GM18520 (cell line): ENCODE data around the gene CNP.
"Not testable (repeated sequence)": the region's sequence is repeated elsewhere in the genome, so short reads cannot be mapped to it uniquely, and the experiment has no call there.

Experiments used
- ATAC-seq: cut with Tn5 transposase; IDR thresholded peaks from one replicate; pipeline ENCODE4 v1.9.1; 2021; ENCODE audit not compliant: unreplicated experiment

Gene CNP

DNA sequence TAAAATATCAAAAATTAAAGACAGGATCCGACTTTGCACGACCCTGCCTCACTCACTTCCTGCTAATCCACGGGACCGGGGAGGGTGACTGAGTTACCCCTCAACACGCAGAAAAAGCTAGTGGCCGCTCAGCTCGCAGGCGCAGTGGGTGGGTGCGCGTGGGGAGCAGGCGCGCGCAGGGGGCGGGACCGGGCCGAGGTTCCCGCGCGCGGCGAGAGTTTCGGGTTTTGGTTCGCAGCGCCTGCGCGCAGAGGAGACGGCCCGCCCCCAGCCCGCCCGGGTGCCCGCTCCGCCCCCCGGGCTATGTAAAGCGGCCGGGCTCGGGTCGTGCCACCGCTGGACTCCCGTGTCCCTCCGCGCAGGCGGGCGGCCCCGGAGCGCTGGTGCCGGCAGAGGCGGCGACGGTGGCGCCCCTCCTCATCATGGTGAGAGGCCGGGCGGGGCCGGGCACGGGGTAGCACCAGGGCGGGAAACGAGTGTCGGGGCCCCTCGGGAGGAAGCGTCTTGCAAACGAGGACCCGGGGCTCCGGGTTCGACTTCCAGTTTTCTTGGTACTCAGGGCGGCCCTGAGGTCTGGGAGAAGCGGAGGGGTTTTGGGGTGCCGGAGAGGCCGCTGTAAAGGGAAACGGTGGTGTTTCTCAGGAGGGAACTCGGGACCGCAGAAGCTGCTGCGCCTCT is at the start of gene CNP:
Gene CNP (plus strand): TSS at position 333 of the 678 bp plus-strand sequence. CDS start 90 bp downstream, at position 423.
- ATAC-seq = peak; percentile 63

DNA sequence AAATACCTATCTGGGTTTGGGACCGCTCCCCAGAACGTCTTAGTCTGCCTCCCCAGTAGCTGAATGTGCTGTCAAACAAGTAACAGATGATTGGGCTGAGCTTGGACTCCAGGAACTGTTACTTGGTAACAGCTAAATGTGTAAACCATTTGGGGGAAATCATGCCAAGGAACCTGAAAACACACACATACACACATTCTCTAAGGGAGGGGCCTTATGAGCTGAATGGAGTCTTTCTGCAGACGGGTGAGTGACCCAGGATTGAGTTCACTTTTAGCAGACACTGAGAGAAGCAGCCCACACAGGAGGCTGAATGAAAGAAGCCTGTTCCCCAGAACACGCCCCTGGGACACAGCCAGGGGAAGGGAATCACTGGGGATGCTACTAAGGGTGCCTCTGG is 49.4 kb upstream of the CNP start:
- ATAC-seq = no peak

DNA sequence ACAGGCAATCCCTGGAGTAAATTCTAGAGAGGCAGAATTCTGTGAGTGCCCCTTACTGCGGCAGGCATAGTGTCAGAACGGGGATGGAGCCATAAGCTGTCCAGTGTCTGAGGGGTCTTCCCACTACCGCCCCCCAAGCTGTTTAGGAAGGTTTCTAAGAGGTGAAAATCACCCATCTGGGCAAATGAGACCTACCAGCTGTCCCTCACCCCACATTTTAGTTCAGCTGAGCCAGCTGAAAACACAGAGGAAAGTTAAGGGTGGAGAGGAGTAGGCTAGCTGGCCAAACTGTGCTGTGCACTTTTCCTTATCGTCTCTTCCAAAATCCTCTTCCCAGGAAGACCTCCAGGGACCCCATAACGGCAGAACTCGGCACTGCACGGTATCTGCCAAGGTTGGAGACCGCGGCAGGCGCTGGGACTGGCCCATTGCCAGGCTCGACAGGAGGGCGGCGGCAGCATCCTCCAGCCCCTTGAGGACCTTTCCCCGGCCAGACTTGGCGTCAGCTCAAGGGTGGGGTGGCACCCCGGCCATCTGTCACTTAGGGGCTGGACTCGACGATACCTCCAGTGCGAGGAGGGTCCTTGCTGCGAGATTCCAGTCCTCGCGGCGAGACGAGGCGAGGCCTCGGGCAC is 48.8 kb upstream of the CNP start:
- ATAC-seq = no peak

DNA sequence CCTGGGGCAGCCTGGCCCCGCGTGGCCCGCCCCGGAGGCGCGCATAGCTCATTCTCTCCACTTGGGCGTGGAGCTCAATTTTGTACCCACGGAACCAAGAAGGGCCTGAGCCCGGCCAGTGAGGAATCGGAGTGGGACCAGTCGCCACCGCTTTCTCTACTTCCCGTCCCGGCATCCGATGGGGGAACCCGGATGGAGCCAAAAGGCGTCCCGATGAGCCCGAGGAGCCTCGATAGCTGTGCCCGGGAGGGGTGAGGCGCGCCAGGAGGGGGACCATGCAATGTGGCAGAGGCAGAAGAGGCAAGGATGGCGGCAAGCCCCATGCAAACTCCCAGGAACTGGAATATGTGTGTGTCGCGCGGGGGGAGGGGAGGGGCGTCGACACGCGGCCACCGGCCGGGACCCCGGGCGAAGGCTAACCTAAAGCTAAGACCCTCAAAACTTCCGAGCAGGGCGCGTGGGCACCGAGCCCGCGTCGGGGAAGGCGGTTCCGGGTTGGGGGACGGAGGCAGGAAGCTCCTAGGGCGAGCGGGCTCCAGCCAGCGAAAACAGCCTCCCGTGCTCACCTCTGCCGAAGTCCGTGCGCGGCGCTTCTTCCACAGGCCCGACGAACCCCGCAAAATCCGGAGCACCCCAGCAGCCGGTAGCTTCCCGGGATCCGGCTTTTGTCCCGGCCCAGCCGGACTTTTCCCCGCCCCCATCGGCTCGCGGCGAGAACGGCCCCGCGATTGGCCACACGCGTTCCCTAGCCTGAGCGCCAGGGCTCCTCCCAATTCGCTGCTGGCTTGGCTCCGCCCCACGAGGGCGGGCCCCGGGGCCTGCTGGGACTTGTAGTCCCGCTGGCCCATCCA is 48.1 kb upstream of the CNP start, which contains the start of gene ACLY:
Gene ACLY (minus strand): TSS at position 638 of the 851 bp plus-strand sequence. CDS start 5,078 bp downstream, outside the sequence.
- ATAC-seq = peak; percentile 92

DNA sequence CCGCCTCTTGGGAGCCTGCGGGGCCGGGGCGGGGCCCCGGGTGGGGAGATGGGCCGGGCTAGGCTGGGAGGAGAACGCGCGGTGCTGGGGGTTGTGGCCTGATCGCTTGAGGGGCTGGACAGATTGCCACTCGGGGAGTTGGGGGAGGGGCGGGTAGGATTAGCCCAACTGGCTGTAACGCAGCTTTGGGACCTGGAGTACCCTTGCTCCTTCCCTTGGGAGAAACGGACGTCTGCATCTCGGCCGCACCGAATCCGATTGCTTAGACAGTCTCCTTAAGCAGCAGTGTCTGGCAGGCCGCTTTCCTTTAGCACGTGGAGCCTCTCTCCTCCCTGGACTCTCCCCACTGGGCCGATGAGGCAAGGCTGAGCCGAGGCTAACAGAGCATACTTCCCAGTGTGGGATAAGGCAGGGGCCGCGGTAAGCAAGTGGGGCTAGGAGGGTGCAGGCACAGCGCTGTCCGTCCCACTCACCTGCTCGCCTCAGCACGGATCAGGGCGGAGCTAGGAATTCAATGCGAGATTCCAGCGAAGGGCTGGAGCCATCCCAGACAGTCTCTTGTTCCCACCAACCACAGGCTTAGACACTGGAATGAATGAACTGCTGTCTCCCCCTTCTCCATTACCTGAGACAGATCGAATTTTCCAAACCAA is 47.3 kb upstream of the CNP start:
- no peak for ATAC-seq

DNA sequence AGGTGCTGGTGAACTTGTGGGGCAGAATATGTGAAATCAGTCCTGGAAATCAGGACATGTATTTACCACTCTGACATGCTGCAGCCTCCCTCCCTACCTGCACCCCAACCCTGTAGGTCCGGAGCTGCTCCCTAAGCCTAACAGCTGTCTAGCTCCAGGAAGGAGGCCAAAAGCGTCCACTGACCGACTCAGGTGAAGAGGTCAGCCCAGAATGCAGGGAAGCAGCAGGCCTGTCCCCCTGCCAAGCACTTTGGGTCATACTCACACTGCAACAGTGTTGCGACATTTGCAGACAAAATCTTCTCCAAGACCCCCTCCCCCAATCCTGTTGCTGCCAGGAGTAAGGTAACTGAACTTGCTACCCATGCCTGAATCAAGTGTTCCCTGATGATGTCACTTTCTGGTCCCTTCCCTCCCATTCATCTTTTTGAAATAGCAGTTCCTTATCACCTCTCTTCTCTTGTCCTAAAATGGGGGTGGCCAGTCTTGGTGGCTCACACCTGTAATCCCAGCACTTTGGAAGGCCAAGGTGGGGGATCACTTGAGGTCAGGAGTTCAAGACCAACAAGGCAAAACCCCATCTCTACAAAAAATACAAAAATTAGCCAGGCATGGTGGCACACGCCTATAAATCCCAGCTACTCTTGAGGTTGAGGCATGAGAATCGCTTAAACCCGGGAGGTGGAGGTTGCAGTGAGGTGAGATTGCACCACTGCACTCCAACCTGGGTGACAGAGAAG is 46.6 kb upstream of the CNP start:
- ATAC-seq = no peak

DNA sequence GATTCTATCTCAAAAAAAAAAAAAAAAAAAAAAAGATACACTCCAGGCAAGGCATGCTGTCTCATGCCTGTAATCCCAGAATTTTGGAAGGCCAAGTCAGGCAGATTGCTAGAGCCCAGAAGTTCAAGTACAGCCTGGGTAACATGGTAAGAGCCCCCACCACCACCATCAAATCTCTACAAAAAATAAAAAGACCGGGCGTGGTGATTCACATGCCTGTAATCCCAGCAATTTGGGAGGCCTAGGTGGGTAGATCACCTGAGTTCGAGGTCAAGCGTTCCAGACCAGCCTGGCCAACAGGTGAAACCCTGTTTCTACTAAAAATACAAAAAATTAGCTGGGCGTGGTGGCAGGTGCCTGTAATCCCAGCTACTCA is 46.0 kb upstream of the CNP start:
- ATAC-seq = no peak

DNA sequence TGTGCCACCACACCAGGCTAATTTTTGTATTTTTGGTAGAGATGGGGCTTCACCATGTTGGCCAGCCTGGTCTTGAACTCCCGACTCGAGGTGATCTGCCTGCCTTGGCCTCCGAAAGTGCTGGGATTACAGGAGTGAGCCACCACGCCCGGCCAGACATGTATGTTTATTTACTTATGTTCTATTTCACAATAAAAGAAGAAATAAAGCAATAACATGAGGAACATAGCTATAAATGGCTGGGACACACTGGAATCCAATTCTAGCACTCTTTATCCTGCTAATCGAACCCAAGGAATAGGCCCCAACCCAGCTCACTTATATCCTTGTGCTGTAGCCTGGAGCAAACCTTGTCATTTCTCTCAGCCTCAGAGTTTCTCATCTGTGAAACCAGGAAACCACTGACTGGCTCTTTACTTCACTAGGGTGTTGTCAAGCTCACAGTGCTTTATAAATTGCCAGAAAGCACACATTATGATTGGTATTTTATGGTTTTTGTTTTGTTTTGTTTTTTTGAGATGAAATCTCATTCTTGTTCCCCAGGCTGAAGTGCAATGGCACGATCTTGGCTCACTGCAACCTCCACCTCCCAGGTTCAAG is 40.5 kb upstream of the CNP start:
- ATAC-seq = no peak

DNA sequence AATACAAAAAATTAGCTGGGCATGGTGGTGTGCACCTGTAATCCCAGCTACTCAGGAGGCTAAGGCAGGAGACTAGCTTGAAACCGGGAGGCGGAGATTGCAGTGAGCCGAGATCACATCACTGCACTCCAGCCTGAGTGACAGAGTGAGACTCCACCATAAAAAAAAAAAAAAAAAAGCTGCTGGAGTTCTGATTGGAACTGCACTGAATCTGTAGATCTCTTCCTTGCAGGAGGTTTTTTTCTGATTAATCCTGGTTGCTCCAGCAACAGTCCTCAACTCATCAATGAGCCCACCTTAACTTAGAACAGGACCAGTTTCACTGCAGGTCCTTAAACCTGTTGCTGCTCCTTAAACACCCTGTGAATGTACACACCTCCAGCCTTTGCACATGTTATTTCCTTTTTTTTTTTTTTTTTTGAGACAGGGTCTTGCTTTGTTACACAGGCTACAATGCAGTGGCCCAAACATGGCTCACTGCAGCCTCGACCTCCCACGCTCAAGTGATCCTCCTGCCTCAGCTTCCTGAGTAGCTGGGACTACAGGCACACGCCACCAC is 37.8 kb upstream of the CNP start:
- no peak for ATAC-seq

DNA sequence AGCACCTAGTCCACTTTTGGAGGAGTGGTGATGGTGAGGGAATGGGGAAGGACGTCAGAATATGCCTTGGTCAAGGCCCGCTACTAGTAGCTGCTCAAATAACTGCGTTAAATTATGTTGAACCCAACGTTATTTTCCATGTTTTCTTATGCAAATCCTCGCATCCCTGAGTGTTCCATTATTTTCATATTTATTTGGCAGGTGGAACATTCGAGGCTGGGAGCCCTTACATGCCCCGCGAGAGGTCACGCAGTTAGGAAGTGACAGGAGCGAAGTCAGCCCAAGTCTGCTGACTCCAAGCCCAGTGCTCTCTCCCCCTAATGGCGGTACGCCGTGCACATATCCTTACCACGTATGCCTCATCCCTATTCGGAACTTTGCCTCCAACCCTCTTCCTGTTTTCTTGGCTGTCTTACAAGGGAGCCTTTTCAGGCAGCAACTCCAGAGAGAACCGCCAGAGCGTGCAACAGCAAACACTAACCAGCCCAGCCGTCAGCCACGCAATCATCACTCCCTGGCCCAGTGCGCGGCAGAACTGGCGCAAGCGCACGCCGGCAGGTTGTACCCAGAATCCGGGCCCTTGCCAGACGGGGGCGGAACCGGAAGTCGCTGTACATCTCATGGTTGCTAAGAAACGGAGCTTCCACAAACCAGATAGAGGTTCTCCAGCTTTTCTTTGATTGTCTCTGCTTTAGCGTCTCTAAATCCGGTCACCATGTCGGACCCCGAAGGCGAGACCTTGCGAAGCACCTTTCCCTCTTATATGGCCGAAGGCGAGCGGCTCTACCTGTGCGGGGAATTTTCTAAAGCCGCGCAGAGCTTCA is 36.4 kb upstream of the CNP start, which contains the start of gene ODAD4:
Gene ODAD4 (plus strand): TSS at position 609 of the 824 bp plus-strand sequence. CDS start 107 bp downstream, at position 716.
- ATAC-seq = peak; percentile 87

DNA sequence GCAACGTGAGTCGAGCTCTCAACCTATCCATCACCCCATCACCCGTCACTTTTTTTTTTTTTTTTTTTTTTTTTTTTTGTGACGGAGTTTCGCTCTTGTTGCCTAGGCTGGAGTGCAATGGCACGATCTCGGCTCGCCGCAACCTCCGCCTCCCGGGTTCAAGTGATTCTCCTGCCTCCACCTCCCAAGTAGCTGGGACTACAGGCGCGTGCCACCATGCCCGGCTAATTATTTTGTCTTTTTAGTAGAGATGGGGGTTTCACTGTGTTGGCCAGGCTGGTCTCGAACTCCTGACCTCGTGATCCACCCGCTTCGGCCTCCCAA is 35.8 kb upstream of the CNP start:
- ATAC-seq = not testable (repeated sequence)

DNA sequence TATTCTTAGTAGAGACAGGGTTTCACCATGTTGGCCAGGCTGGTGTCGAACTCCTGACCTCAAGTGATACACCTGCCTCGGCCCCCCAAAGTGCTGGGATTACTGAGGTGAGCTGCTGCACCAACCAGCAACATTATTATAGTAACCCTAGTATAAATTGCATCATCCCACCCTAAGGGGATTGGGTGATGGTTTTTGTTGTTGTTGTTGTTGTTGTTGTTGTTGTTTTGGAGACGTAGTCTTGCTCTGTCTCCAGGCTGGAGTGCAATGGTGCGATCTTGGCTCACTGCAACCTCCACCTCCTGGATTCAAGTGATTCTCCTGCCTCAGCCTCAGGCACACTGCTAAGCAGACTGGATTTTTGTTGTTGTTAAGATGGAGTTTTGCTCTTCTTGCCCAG is 34.9 kb upstream of the CNP start:
- ATAC-seq = not testable (repeated sequence)

DNA sequence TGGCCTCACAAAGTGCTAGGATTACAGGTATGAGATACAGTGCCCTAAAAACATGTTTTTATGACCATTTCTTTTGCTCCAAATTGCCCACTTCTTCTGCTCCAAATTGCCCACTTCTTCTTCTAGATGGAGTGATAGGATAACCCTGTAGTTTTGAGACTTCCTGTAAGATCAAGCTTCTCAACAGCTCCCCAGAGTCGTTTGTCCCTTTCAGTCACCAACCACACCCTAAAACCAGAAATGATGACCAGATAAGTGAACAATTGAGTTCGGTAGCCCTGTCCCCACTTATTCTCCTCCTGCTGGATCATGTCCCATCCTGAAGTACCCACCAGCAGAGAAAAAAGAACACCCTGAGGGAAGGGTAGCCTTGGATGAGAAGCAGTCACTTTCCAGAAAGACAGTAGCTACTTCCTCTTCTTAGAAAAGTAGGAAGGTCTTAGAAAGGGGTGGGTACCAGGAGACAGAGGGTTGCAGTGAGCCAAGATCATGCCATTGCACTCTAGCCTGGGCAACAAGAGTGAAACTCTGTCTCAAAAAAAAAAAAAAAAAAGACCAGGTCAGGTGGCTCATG is 33.7 kb upstream of the CNP start:
- ATAC-seq = no peak

DNA sequence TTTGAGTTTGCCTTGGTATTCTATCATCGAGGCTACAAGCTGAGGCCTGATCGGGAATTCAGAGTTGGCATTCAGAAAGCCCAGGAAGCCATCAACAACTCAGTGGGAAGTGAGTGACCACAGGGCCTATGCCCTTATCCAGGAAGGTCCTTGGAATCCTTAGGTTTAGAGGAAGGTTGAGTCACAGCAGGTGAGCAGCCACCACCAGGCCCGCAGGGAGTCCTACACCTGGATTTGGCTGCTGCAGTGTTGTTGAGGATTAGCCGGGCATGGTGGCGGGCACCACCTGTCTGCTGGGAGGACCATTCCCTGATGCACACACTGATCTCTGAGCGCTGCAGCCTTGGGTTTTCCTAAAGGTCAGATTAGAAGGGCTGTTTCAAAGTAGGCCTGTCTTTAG is 31.0 kb upstream of the CNP start:
- ATAC-seq = no peak

DNA sequence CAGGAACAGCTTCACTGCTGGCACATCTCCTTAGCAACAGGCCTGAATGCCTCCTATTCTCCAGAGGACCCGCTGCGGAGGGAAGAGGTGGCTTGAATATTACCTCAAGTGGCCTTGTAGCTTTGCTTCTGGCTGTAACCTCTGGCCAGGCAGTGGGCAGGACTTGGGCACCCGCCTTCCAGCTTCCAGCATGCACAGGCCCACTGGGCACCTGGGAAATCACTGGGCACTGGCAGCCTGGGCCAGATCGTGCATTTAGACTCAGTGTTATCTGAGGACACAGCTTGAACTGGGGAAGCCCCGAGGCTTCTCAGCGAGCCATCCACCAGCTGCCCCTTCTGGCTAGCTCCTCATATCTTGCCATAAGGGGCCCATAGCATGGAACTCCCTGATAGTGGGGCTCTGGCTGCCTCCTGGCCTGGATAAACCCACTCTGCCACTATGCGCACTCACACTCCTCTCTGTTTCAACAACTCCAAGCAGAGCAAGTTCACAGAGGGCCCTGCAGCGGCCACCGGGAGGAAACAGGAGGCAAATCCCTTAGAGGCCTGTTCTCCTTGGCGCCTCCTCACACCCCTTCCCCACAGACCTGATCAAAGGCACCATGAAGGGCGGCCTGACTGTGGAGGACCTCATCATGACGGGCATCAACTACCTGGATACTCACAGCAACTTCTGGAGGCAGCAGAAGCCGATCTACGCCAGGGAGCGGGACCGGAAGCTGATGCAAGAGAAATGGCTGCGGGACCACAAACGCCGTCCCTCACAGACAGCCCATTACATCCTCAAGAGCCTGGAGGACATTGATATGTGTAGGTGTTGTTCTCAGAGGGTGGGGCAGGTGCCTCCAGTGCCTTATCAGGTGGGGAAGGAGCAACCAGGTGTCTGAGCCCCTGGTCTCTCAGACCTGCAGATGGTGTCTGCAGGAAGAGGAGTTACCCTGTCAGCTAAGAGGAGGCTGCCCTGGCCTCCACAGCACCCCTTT is 28.3 kb upstream of the CNP start:
- no peak for ATAC-seq

DNA sequence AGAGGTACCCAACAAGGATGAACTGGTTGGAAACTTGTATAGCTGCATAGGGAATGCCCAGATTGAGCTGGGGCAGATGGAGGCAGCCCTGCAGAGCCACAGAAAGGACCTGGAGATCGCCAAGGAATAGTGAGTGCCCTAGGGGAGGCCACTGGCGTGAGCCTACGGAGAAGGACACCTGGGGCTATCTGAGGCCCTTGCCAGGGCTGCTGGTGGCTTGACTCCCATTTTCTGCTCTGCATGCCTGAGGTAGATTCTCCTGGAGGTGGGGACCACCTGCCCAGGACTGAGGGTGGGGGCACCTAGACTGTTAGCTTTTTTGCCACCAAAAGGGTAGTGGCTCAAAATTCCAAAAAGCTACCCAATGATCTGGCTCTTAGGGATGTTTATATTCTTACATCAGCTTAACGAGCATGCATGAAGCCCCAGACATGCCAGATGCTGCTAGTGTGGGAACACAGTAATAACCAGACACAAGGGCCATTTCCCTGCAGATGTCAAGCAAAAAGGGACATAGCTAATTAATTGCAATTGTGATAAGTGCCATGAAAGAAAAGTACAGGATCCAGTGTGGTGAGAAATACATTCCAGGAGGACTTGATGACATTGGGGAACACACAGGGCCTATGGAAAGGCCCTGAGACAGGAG is 27.4 kb upstream of the CNP start:
- no peak for ATAC-seq

DNA sequence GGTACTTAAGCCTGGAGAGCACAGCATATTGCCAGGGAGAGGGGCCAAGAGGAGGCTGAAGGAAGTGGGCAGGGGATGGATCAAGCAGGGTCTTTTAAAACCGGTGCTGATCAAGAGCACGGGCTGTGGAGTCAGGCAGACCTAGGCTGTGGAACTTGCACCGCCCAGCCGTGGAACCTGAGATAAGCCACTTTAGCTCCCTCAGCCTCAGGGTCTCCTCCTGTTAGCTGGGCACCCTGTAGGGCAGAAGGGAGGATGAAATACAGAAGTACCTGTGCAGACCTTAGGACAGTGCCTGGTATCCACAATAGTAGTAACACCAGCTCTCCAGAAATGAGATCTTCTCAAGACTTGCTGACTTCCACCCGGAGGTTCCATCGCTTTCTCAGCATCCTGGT is 26.9 kb upstream of the CNP start:
- ATAC-seq = no peak
